Measurements from ENCODE around the gene EXO5. TPM values are rescaled to one million over a fixed set of nuclear protein-coding genes. Genes with fewer than 3 reads are reported as not detected.

EXO5 gene, protein sequence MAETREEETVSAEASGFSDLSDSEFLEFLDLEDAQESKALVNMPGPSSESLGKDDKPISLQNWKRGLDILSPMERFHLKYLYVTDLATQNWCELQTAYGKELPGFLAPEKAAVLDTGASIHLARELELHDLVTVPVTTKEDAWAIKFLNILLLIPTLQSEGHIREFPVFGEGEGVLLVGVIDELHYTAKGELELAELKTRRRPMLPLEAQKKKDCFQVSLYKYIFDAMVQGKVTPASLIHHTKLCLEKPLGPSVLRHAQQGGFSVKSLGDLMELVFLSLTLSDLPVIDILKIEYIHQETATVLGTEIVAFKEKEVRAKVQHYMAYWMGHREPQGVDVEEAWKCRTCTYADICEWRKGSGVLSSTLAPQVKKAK
- total RNA-seq, result 6.5 and 6.6 TPM in 2 replicates

DNA sequence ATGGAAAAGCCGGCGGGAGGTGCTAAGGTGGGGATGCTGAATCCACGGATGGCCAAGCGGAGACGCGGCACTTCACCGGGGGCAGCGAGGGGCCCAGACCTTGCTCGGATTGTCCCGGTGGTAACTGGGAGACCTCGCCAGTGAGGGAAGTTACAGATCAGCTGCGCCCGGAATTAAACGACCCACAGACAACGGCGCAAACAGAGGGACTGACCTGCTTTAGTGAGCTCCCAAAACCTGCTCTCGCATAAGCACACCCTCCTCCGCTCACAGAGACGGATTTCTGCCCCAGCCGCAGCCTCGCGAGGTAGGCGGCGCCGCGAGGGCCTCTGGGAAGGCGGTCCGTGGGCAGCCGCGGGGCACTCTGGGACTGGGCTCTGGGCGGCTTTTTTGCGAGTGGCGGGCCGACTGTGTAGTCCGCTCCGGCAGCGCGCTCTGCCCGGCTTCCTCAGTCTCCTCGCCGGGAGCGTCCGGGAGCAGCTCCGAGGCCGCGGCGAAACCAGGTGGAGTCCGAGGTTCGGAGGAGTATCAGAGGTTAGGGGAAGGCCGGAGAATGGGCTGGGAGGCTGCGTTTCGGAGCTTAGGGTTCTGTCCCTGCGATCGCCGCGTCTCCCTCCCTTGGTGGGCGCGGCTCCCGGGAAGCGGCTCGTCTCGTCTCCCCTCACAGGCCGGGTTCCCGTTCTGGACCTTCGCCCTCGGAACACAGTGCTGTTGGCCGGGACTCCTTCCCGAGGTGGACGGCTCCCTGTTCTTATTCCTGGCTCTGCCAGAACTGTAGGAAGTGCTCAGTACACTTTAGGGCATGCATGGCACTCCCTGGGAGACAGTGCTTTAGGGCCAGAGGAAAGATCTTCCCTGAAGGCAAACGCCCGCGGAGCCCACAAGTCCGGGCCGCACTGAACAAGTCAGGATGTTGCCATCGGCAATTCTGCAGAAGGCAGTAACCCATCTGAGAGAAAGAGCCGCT is at the start of gene EXO5:
Gene EXO5, plus strand, starts transcription at position 393 of the 967 bp plus-strand sequence. CDS start 5,778 bp downstream, outside the sequence.

DNA sequence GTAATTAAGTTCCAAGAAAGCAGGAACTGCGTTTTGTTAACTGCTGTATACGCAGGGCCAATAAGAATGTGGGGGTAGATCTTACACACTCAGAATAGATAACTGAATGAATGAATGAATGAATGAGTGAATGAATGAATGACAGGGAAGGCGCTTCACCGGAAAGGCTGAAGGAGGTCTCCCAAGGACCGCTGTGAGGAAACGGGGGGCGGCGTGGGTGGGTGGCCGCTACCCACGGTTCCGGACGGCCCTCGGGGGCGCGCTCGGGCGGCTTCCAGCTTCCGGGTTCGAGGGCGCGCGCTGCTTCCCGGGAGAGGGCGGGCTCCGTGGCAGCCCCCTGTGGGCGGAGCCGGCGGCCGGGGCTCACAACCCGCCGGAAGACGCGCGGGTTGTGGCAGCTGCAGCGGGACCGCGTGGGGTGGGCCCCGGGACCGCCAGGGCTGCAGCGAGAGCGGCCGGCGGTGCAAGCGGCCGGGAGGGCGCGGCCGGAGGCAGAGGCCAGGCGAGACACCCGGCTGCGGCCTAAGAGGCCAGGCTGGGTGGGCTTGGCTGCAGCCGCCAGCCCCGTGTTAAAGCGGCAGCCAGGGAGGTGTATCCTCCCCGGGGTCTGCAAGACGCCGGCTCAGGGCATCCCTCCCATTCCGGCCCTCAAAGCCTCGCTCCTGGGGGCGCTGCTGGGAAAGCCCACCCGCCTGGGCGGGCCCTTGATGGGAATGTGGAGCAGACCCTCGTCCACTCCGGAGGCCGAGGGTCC is 31.5 kb upstream of the EXO5 start, which contains the start of gene ZFP69:
Gene ZFP69, plus strand, starts transcription at position 367 of the 754 bp plus-strand sequence. CDS start 2,072 bp downstream, outside the sequence.

DNA sequence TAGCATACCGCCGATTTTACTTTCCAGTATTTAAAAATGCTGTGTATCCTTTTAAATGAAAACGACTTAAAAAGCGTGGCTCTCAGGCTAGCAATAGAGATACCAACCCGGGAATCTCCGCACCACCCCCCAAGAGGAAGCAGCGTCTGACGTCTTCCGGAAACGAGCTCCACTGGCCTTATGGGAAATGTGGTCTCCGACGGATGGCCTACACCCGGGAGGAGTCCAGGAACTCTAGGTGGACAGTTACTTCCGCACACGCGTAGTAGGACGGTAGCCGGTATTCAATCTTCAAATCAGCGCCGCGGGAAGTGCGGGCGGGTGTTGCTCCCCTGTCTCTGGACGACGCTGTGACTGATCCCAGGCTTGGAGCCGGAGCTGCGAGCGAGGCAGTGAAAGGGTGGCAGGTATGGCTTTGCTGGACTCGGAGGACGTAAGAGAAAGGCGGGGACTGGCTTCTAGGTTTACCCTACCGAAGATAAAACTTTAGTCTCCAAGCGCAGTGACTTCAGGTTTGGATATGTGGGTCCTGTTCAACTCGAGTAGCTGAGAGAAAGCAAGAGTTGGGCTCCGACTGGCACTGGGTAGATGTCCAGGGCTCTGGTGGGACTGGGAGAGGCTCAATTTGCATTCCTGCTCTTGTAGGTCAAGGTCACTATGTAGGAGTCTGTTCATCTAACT is 23.0 kb downstream of the EXO5 start, which contains the start of gene ZNF684:
Gene ZNF684, plus strand, starts transcription at position 257 of the 681 bp plus-strand sequence. CDS start 1,530 bp downstream, outside the sequence.

Other genes with a start within 250 kb of the EXO5 start
- 0.69 and 0.87 TPM in 2 replicates for gene COL9A2, start 191.5 kb upstream of the EXO5 start, total RNA-seq
- 3.4 and 3.6 TPM in 2 replicates for gene SMAP2, start 135.0 kb upstream of the EXO5 start, total RNA-seq
- gene ZFP69B, start 58.3 kb upstream of the EXO5 start, total RNA-seq, result 0.65 and 1.2 TPM in 2 replicates
- gene ZFP69, start 31.5 kb upstream of the EXO5 start, total RNA-seq, result 1.8 and 2.3 TPM in 2 replicates
- 1.7 and 3.3 TPM in 2 replicates for gene ZNF684, start 22.9 kb downstream of the EXO5 start, total RNA-seq
- 0.43 TPM in 2 replicates for gene RIMS3, start 156.9 kb downstream of the EXO5 start, total RNA-seq
- 13.7 and 17.5 TPM in 2 replicates for gene NFYC, start 182.9 kb downstream of the EXO5 start, total RNA-seq

Measured in dermis lymphatic vessel endothelial cell (primary cell).